Lung (tissue), 12 donors: ENCODE measurements around the gene CCNQ. TPM values are rescaled to one million over a fixed set of nuclear protein-coding genes. Genes with fewer than 3 reads are reported as not detected.
"Not testable (repeated sequence)": the region's sequence is repeated elsewhere in the genome, so short reads cannot be mapped to it uniquely, and the experiment has no call there.

ENCODE experiments used
- ATAC-seq: fragments of 200-7000 bp; cut with Tn5 transposase; one replicate; pipeline ENCODE4 v1.9.1; 2020; ENCODE audit warnings: moderate number of reproducible peaks; ENCODE audit not compliant: insufficient read depth, low FRiP score
- DNase-seq, 3 donors: peaks; one replicate each; pipeline ENCODE4 v3.0.0-alpha.2; 2013 to 2017
- H3K27ac ChIP-seq, 2 donors: one replicate each; pipeline ENCODE4 v1.5.1; 2013; ENCODE audit warnings: mild to moderate bottlenecking in 2 of 2, moderate library complexity in 2 of 2, control low read depth in 1 of 2, inconsistent platforms in 1 of 2, low read depth in 1 of 2, low read length in 1 of 2
- H3K27me3 ChIP-seq, 3 donors: one replicate each; pipeline ENCODE4 v1.5.1; 2013; ENCODE audit warnings: low read length in 2 of 3; ENCODE audit not compliant: control insufficient read depth in 3 of 3, insufficient read depth in 3 of 3
- H3K36me3 ChIP-seq, 4 donors: one replicate each; pipeline ENCODE4 v1.5.1; 2013; ENCODE audit warnings: low read length in 4 of 4, mild to moderate bottlenecking in 1 of 4, moderate library complexity in 1 of 4; ENCODE audit not compliant: control insufficient read depth in 4 of 4, insufficient read depth in 4 of 4
- H3K4me1 ChIP-seq, 5 donors: one replicate each; pipeline ENCODE4 v1.5.1; 2013; ENCODE audit warnings: low read length in 5 of 5, mild to moderate bottlenecking in 2 of 5, moderate library complexity in 1 of 5; ENCODE audit not compliant: control insufficient read depth in 5 of 5, insufficient read depth in 5 of 5
- H3K4me3 ChIP-seq: one replicate; pipeline ENCODE4 v1.5.1; 2013; ENCODE audit warnings: mild to moderate bottlenecking, control low read depth, moderate library complexity
- H3K9ac ChIP-seq, 2 donors: one replicate each; pipeline ENCODE4 v1.5.1; 2013; ENCODE audit warnings: low read length in 2 of 2, control low read depth in 1 of 2; ENCODE audit not compliant: insufficient read depth in 1 of 2
- H3K9me3 ChIP-seq, 4 donors: one replicate each; pipeline ENCODE4 v1.5.1; 2013; ENCODE audit warnings: low read length in 3 of 4, mild to moderate bottlenecking in 1 of 4, moderate library complexity in 1 of 4; ENCODE audit not compliant: control insufficient read depth in 4 of 4, insufficient read depth in 3 of 4
- WGBS, 2 donors: extraction: QIAGEN DNeasy Blood & Tissue Kit; methylation state at CpG; one replicate each; pipeline ENCODE4 v1.1.7; 2013; 5-methylcytosine and 5-hydroxymethylcytosine counted together
- polyA plus RNA-seq, 2 donors: library from polyadenylated mRNA; stranded (reverse); fragments of 200-250 nt; gene quantifications; one replicate each; pipeline ENCODE4 v1.2.1, GENCODE V29; 2013
- total RNA-seq, 2 donors: library from RNA; depleted of rRNA in 1 of 2; stranded (reverse); fragments of >200 nt in 1 of 2; gene quantifications; one replicate each; pipeline ENCODE4 v1.2.1, GENCODE V29; 2014 to 2021
- TF ChIP-seq, protein P1 (sequence below): IDR thresholded peaks from 2 replicates; pipeline ENCODE4 v1.5.1; 2012; ENCODE audit warnings: mild to moderate bottlenecking; ENCODE audit errors: control extremely low read depth, extremely low read depth
- donor health status: control.
- donor health status: control.
- donor health status: Bipolar disorder and iron deficiency.
- donor health status: healthy.
- donor health status: DM: yes; HTN: yes; CAD: no.

Gene CCNQ
- total and polyA plus RNA-seq, 4 donors, result 14.2 to 46.4 (median 24.9) TPM

DNA sequence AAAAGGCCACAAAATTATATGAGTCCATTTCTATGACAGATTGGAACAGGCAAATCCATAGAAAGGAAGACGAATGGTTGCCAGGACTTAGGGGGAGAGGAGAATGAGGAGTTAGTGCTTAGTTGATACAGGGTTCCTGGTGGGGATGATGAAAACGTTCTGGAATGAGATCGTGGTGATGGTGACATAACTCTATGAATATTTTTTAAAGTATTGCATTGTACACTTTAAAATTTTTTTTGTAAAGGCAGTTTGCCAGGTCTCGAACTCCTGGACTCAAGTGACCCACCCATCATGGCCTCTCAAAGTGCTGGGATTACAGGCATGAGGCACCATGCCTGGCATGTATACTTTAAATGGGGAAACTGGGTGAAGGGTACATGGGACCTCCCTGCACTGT lies 9.9 kb upstream of the CCNQ start:
- no peak for DNase-seq
- TF ChIP-seq, protein P1, sequence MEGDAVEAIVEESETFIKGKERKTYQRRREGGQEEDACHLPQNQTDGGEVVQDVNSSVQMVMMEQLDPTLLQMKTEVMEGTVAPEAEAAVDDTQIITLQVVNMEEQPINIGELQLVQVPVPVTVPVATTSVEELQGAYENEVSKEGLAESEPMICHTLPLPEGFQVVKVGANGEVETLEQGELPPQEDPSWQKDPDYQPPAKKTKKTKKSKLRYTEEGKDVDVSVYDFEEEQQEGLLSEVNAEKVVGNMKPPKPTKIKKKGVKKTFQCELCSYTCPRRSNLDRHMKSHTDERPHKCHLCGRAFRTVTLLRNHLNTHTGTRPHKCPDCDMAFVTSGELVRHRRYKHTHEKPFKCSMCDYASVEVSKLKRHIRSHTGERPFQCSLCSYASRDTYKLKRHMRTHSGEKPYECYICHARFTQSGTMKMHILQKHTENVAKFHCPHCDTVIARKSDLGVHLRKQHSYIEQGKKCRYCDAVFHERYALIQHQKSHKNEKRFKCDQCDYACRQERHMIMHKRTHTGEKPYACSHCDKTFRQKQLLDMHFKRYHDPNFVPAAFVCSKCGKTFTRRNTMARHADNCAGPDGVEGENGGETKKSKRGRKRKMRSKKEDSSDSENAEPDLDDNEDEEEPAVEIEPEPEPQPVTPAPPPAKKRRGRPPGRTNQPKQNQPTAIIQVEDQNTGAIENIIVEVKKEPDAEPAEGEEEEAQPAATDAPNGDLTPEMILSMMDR, result no peak
- Histone ChIP-seq H3K9ac (no peak overlapping the region), H3K4me1 (no peaks in the 10 kb centered on the region), H3K27ac (no peak overlapping the region), H3K4me3 (no peak overlapping the region), H3K9me3 (peaks cover 0 to 3% (median 0%) of the 10 kb centered on the region in 4 donors), H3K27me3 (peaks cover 0 to 3% (median 2%) of the 10 kb centered on the region in 3 donors), H3K36me3 (no peaks in the 10 kb centered on the region)
- no peak for ATAC-seq
- 53 to 67% methylated on average over 4 of the region's 4 CpGs for WGBS, 2 donors

DNA sequence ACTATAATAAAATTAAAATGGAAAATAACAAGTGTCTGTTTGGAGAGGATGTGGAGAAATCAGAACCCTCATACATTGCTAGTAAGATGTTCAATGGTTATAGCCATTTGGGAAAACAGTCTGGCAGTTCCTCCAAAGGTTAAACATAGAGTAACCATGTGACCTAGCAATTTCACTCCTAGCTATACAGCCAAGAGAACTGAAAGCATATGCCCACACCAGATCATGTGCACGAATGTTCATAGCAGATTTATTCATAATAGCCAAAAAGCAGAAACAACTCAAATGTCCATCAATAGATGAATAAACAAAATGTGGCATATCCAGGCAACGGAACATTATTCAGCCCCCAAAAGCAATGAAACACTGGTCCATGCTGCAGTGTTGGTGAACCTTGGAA lies 9.4 kb upstream of the CCNQ start:
- 72 to 76% methylated on average over 2 of the region's 2 CpGs for WGBS, 2 donors
- Histone ChIP-seq H3K4me3 (no peak overlapping the region), H3K27ac (no peak overlapping the region), H3K36me3 (no peaks in the 10 kb centered on the region), H3K9me3 (peaks cover 0 to 2% (median 0%) of the 10 kb centered on the region in 4 donors), H3K4me1 (no peaks in the 10 kb centered on the region), H3K27me3 (peaks cover 0 to 3% (median 0%) of the 10 kb centered on the region in 3 donors), H3K9ac (no peak overlapping the region)
- DNase-seq, result no peak
- TF ChIP-seq, protein P1, result no peak
- no peak for ATAC-seq

DNA sequence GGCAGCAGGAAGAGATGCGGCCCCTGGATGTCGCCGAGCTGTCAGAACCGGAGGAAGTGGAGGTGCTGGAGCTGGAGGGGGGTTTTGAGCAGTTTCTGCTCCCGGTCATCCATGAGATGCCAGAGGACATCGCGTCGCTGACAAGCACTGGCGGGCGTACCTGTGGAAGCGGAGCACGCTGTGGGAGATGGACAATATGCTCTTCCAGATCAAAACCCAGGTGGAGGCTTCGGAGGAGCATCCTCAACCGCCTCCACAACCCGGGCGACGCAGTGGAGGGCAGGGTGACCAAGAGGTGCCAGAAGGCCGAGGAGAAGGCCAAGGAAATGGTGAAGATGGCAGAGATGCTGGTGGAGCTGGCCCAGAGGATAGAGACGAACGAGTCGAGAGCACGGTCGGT lies 7.6 kb upstream of the CCNQ start:
- Histone ChIP-seq H3K36me3 (no peaks in the 10 kb centered on the region), H3K9me3 (peaks cover 0 to 2% (median 0%) of the 10 kb centered on the region in 4 donors), H3K27me3 (no peaks in the 10 kb centered on the region), H3K4me3 (no peak overlapping the region), H3K9ac (no peak overlapping the region), H3K4me1 (no peaks in the 10 kb centered on the region), H3K27ac (no peak overlapping the region)
- ATAC-seq (no peak), DNase-seq (no peak)
- TF ChIP-seq, protein P1, result no peak
- 81 to 91% methylated on average over 20 to 23 of the region's 23 CpGs for WGBS, 2 donors

DNA sequence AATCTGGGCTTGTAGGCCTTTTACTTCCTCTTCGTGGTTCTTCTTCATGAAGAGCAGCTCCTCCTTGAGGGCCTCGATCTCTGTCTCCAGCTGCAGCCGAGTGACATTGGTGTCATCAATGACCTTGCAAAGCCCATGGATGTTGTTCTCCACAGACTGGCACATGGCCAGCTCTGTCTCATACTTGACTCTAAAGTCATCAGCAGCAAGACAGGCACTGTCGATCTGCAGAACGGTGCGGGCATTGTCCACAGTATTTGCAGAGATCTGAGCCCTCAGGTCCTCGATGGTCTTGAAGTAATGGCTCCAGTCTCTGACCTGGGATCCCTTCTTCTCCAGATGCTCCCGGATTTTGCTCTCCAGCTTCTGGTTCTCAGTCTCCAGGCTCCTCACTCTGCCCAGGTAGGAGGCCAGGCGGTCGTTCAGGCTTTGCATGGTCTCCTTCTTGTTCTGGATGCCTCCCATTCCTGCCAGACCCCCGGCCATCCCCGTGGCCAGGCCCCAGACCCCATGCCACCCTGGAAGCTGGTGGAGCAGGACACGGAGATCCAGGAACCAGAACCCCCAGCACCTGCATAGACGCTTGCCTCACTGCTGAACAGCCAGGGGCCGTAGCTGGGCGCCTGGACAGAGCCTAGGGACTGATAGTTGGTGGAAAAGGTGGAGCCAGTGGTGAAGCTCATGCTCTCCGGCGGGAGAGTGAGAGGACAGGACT lies 5.9 kb upstream of the CCNQ start:
- H3K9me3 ChIP-seq, H3K4me1 ChIP-seq, H3K4me3 ChIP-seq, DNase-seq, H3K27me3 ChIP-seq, H3K27ac ChIP-seq, H3K9ac ChIP-seq, ATAC-seq, H3K36me3 ChIP-seq: not testable (repeated sequence)
- 78 to 88% methylated on average over 17 to 18 of the region's 18 CpGs for WGBS, 2 donors
